Hematopoietic multipotent progenitor cell treated with erythropoietin and hydrocortisone succinate and interleukin-3 and kit ligand, for 17 days (in vitro differentiated cells): ENCODE results near the gene AQP9.
"Not testable (repeated sequence)": the region's sequence is repeated elsewhere in the genome, so short reads cannot be mapped to it uniquely, and the experiment has no call there.

Experiments used
- DNase-seq: peaks from one replicate; pipeline ENCODE4 v3.0.0-alpha.2; 2015; ENCODE audit warnings: low spot score

The AQP9 gene, protein sequence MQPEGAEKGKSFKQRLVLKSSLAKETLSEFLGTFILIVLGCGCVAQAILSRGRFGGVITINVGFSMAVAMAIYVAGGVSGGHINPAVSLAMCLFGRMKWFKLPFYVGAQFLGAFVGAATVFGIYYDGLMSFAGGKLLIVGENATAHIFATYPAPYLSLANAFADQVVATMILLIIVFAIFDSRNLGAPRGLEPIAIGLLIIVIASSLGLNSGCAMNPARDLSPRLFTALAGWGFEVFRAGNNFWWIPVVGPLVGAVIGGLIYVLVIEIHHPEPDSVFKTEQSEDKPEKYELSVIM

GRCh38 chr15:58138106-58138505 is at the start of gene AQP9:
TSS of gene AQP9 (plus strand) at chr15:58138381. CDS start at chr15:58138566, 185 bp downstream.
- DNase-seq, result no peak

DNA sequence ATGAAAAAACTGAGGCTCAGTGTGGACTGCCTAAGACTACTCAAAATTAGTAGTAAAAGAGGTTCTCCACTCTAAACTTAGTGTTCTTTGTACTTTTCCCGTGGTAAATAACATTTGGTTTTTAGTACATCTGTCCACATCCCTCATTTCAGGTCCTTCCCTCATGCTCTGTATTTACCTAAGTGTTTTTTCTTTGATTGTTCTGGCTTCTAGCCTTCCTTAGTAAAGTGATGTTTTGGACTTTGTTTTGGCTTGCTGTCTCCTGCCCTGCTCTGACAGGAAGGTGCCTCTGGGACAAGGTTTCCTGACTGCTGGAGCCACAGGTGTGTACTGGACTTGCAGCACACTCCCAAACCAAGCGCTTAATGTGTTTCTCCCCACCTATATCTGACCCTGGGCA is 42.8 kb upstream of the AQP9 start:
- no peak for DNase-seq

DNA sequence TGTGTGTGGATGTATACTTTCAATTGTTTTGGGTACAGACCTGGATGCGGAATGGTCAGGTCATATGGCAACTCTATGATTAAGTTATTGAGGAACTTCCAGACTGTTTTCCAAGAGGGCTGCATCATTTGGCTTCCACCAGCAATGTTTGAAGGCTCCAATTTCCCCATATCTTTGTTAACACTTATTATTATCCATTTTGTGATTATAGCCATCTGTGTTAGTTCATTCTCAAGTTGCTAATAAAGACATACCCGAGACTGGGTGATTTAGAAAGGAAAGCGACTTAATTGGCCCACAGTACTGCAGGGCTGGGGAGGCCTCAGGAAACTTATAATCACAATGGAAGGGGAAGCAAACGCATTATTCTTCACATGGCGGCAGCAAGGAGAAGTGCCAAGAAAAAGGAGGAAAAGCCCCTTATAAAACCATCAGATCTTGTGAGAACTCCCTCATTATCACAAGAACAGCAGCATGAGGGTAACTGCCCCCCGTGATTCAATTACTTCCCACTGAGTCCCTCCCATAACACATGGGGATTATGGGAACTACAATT is 41.6 kb upstream of the AQP9 start:
- DNase-seq, result no peak

DNA sequence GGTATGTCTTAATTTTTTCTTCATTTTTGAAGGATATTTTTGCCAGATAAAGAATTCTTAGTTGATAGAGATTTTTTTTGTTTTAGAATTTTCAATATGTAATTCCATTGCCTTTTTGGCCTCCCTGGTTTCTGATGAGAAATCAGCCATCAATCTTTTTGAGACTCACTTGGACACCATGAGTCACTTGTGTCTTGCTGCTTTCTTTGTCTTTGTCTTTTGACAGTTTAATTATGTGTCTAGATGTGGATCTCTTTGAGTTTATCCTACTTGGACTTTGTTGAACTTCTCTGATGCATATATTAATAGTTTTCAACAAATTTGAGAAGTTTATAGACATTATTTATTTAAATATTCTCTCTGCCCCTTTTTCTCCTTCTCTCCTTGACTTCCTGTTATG is 34.7 kb upstream of the AQP9 start:
- no peak for DNase-seq

- DNase-seq, result no peak
Observed at GRCh38 chr15:58108117-58108516, 30.1 kb upstream of the AQP9 start.

DNA sequence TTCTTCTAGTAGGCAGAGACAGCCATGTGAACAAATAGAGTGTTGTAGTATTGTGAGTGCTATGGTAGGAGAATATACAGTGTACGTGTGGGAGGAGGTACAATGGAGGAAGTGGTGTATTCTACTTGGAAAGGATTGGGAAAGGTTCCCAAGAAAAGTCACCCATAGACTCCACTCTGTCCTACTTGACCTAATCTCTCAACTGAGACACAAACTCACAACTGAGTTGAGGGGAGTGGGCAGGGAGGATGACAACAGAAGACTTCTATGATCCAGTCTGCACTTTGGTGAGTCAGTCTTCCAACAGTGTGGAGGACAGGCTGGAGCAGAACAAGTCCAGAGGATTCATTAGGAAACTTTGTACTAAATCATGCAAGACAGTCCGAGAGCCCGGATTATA is 28.8 kb upstream of the AQP9 start:
- no peak for DNase-seq

DNA sequence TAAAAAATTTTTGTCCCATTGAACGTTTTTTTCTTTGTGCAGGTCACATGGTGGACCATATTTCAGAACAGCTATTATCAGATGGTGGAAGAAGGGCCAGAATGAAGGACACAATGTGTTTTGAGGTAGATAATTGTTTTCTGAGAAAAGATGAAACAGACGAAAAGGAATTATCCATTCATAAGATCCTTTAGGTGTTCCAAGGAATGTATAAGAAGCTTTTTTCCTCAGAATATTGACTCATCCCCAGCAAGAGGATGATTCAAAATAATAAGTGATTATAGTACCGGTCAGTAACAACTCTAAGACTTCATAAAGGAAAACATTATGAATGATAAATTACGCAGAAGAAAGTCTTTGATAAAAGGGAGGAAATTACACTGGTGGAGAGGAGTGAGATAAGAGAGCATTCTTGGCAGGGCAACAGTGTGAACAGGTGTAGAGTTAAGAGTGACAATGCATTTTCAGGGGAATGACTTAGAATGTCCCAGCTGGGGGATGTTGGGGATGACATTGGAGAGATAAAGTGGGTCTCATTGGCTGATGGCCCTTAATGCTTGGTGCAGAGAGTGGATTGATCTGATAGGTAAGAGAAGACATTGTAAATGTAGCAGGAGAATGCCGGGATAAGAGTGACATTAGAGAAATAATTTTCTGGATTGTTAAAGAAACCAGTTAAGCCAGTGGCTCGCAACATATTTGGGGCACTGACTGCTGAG is 27.0 kb upstream of the AQP9 start:
- no peak for DNase-seq

- no peak for DNase-seq
Observed at GRCh38 chr15:58111718-58112104, 26.5 kb upstream of the AQP9 start.

- not testable (repeated sequence) for DNase-seq
Observed at GRCh38 chr15:58113358-58113757, 24.8 kb upstream of the AQP9 start.

DNA sequence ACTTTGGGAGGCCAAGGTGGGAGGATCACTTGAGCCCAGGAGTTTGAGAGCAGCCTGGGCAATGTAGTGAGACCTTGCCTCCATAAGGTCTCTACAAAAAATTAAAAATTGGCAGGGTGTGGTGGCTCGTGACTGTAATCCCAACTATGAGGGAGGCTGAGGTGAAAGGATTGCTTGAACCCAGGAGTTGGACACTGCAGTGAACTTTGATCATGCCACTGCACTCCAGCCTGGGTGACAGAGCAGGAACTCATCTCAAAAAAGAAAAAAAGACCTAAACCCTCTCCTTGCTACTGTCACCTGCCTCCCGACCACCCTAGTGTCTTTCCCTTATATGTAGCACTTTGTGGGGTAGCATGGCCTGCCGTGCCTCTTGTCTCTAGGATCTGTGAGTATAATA is 23.8 kb upstream of the AQP9 start:
- no peak for DNase-seq

DNA sequence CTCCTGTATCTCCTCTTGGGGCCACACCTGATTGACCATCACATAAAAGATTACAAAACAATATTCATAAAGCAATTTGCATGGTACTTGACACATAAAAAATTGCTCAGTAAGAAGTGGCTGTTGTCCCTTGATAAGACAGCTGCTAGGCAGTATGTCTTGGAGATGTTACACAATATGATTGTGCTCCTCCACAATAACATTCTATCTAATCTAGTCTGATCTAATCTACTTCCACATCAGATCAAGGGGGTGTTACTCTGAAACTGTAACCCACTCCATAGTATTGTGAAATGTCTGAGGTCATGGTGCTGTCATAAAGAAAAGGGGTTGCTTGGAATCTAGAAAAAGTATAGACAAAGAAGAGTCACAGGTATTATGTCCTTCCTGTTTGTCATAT is 23.4 kb upstream of the AQP9 start:
- no peak for DNase-seq

DNA sequence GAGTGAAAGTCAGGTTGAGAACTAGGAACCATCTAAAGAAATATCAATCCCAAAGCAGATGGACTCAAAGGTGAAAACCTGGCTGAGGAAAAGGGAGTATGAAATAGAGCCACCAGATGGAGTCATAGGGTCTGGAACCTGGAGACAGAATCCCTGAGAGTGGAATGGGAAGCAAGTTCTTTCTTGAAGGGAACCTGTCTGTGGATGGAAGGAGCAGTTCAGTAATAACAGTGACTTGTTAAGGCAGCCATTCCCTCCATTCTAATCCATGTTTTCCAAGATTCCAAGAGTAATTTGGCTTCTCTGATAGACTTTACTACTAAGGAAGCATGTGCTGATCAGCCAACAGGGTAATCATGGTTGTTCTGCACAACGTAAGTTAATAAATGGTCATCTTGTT is 22.5 kb upstream of the AQP9 start:
- no peak for DNase-seq

DNA sequence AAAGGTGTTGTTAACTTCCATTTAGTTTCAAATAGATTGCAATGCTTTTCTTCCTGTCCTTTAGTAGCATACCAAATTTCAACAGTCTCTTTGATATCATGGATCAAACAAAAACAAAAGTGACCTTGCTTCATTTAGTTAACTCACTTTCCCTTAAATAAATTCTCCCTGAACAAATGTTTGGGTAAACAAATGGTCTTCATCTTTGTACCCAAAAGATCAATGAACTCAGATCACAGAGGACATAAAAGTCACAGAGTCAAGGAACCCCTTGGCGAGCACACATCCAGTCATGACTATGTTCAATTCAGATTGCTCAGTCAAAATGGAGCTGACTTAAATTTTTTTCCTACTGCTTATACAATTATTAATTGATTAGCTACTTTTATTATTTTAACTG is 20.6 kb upstream of the AQP9 start:
- DNase-seq, result no peak

GRCh38 chr15:58118272-58118671 is 19.9 kb upstream of the AQP9 start:
- no peak for DNase-seq

GRCh38 chr15:58119016-58119415 is 19.2 kb upstream of the AQP9 start:
- no peak for DNase-seq

DNA sequence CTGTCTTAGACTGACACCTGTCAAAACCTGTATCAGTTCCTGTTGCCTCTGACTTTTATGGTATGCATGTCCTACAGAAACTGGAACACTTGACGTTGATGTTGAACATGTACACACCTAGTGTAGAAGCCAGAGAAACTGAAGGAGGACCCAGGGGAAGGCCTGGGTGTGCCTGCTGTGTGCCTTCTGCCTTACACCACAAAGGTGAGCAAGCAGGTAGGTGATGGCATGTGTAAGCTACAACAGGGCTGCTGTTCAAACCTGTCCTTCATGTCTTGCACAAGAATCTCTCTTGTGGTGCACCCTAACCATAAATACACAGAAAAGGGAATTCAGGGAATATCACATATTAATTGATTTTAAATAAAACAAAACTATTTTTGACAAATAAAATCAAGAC is 13.6 kb upstream of the AQP9 start:
- DNase-seq, result no peak

DNA sequence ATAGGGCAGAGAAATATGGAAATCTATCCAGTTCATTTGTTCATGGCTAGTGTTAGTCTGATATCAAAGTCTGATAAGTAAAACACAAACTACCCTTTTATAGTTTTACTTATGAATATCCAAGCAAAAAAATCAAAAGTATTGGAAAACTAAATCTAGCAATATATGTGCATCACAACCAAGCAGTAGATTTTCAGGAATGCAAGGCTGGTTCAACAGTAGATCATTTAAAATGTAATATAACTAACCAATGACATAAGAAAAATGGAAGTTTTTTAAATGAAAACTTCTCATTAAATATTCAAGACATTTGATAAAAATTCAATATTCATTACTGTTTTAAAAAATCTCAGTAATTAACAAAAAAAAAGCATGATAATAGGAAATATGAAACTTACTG is 12.8 kb upstream of the AQP9 start:
- no peak for DNase-seq

GRCh38 chr15:58134886-58135285 is 3.3 kb upstream of the AQP9 start:
- no peak for DNase-seq

GRCh38 chr15:58135511-58136174 is 2.5 kb upstream of the AQP9 start:
- DNase-seq, result no peak

DNA sequence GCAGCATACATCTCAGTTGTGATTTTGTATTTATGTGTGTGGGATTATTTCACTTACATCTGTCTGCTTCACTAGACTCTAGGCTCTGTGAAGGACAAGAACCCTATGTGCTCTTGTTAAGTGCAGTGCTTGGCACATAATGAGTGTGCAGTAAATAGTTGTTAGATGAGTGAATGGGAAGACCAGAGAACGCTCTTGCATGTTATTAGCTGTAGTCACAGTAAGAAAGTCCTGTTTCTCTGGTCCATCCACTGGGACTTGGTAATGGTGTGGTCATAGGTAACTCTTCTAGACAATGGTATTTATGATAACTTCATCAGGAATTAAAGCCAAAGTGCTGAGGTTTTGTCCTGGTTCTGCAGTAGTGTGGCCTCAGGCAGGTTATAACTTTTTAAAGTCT is 1.4 kb upstream of the AQP9 start:
- no peak for DNase-seq

DNA sequence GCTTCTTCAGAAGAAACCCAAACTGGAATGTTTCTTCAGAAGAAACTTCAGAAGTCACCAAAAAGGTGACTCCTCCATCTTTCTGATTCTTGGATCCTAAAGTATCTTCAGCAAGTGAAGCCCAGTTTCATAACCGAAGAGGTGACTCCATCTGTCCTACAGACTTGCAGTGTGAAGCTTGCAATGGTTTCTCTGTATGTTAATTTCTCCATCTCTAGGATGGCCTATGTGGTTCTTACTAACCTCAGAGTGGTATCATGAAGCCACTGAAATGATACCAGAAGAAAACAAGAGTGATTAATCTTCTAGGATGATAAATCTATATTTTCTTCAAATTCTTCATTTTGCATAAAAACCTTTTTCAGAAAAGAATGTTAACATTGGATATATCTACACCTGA is 495 bp upstream of the AQP9 start:
- DNase-seq, result no peak

DNA sequence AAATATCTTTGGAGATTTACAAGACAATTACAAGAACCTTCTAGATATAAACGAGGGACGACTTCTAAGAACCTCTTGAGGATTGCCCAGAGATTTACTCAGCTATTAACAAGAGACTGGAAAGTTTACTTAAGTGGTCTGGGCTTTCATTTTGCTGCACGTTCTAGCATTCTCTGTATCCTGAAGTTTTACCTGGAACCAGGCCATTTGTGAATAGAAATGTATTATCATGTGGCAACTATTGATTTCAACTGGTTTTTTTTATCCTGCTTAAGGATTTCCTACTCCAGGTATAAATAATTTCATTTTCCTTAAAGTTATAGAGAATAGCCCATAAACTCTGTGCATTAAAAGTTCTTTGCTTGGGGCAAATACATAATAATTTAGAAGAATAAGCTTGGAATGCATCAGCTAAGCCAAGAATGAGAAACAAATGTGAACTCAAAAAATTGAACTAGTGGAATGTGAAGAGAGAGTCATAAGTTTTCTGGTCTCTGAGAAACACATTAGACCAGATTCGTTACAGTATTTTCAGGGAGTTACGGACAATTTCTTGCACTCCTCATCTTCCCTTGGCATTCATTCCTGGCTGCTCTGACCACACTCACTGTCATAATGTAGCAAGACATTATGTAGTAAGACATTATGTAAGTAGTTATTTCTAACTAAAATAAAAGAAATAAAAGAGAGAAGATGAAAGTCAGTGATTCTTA is 1.3 kb downstream of the AQP9 start:
- DNase-seq, result no peak
